ENCODE results near the gene MYL12A. TPM values are rescaled to one million over a fixed set of nuclear protein-coding genes. Genes with fewer than 3 reads are reported as not detected.

MYL12A gene
- total and polyA plus RNA-seq, 2 of the 13 experiments (the other 11 are each of a cell fraction or from before 2014, with no cell fraction given) = 261 to 277 TPM

GRCh38 chr18:3246635-3247239 lies 864 bp upstream of the MYL12A start (continued):
- TF ChIP-seq ZNF407 (CRISPR knock-in tag; IDR thresholded peaks at IDR 0.05; ENCODE audit: not compliant biosample characterization) = peak; percentile 2
- TF ChIP-seq IKZF1 (IDR thresholded peaks at IDR 0.05) = no peak
- peak; percentile 57; the same call in 1 of the 2 replicates for TF ChIP-seq ZNF777 (CRISPR knock-in tag; IDR thresholded peaks at IDR 0.05)
- TF ChIP-seq ZBTB37 (CRISPR knock-in tag; IDR thresholded peaks at IDR 0.05) = no peak
- no peak for TF ChIP-seq HNRNPL (IDR thresholded peaks at IDR 0.05; ENCODE audit: low read depth, low read length)
- TF ChIP-seq AHDC1 (CRISPR knock-in tag; IDR thresholded peaks at IDR 0.05; ENCODE audit: borderline replicate concordance) = 0 out of 2 replicates have a peak, but pooled peaks have one; percentile 38
- 0 out of 2 replicates have a peak, but pooled peaks have one; percentile 20 for TF ChIP-seq TCF7 (IDR thresholded peaks at IDR 0.05; ENCODE audit: low read depth)
- TF ChIP-seq TRIM22 (IDR thresholded peaks at IDR 0.05) = no peak
- 0 out of 2 replicates have a peak, but pooled peaks have one; percentile 5 for TF ChIP-seq ZNF710 (CRISPR knock-in tag; IDR thresholded peaks at IDR 0.05; ENCODE audit: borderline replicate concordance)
